IMR-90 (cell line): Measurements from ENCODE around the gene HTRA2.

Experiments used
- MAFK ChIP-seq: IDR thresholded peaks from 2 replicates; pipeline ENCODE4 v1.6.1; 2012; ENCODE audit warnings: low read depth, low read length, improper control_type of control experiment
- TF ChIP-seq, protein P1 (sequence below): fragments of 150-350 bp; IDR thresholded peaks from 2 replicates; pipeline ENCODE4 v1.6.1; 2016; ENCODE audit warnings: low read depth, mild to moderate bottlenecking, low read length, moderate library complexity, borderline replicate concordance
- TF ChIP-seq, protein P2 (sequence below): conservative IDR thresholded peaks from 2 replicates; pipeline ENCODE4 v1.5.1; 2012; ENCODE audit warnings: mild to moderate bottlenecking, low read depth, low read length, improper control_type of control experiment

DNA sequence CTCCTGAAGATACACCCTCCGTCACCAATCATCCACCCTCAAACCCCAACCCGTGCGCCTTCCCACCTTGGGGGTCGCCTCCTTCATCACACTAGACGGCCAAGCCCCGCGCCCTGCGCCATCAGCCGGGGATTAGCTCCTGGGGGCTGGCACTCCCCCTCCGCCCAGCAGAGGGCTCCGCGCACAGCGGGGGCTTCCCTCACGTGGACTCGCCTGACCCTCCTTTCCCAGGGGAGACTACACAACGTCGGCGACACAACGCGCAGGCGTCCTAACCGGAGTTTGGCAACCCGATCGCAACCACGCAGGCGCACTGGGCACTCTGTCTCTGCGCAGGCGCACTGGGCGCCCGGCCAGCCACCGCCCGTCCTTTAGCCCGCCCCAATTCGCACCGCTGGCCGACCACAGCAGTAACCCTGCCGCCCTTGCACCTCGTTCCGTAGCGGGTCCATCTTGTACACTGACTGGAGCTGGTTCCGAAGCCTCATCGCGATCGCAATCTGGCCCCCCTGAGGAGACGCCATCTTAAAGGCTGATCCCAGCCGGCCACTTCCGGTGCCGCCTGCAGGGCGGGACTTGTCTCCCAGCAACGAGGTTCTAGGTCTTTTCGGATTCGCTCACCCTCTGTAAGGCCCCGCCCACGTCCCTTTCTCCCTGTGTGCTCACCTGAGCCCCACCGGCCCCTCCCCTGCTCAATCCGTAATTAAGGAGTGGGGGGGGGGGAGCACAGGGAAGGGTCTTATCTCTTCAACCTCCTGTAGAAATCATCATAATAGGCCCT, 22.4 kb upstream of the HTRA2 start, which contains the start of gene PCGF1:
- TF ChIP-seq, protein P1, sequence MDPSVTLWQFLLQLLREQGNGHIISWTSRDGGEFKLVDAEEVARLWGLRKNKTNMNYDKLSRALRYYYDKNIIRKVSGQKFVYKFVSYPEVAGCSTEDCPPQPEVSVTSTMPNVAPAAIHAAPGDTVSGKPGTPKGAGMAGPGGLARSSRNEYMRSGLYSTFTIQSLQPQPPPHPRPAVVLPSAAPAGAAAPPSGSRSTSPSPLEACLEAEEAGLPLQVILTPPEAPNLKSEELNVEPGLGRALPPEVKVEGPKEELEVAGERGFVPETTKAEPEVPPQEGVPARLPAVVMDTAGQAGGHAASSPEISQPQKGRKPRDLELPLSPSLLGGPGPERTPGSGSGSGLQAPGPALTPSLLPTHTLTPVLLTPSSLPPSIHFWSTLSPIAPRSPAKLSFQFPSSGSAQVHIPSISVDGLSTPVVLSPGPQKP = no peak
- TF ChIP-seq, protein P2, sequence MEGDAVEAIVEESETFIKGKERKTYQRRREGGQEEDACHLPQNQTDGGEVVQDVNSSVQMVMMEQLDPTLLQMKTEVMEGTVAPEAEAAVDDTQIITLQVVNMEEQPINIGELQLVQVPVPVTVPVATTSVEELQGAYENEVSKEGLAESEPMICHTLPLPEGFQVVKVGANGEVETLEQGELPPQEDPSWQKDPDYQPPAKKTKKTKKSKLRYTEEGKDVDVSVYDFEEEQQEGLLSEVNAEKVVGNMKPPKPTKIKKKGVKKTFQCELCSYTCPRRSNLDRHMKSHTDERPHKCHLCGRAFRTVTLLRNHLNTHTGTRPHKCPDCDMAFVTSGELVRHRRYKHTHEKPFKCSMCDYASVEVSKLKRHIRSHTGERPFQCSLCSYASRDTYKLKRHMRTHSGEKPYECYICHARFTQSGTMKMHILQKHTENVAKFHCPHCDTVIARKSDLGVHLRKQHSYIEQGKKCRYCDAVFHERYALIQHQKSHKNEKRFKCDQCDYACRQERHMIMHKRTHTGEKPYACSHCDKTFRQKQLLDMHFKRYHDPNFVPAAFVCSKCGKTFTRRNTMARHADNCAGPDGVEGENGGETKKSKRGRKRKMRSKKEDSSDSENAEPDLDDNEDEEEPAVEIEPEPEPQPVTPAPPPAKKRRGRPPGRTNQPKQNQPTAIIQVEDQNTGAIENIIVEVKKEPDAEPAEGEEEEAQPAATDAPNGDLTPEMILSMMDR = peak; percentile 44
- TF ChIP-seq MAFK = no peak
